HFFc6 (cell line): ENCODE data around the gene WHRN. TPM values are rescaled to one million over a fixed set of nuclear protein-coding genes. Genes with fewer than 3 reads are reported as not detected.
A peak's percentile ranks its signal among the peaks of the same experiment; 100 is the strongest.

Experiments used
- DNase-seq: peaks from one replicate; pipeline ENCODE4 v3.0.0-alpha.2; 2018
- H3K27ac Mint-ChIP-seq: 2 replicates; pipeline ENCODE4 v1.8.0; 2020; ENCODE audit warnings: mild to moderate bottlenecking, mixed read lengths
- H3K27me3 Mint-ChIP-seq: 2 replicates; pipeline ENCODE4 v1.8.0; 2021; ENCODE audit warnings: mild to moderate bottlenecking, moderate library complexity, mixed read lengths; ENCODE audit not compliant: insufficient read depth
- H3K36me3 Mint-ChIP-seq: 2 replicates; pipeline ENCODE4 v1.8.0; 2021; ENCODE audit warnings: low read depth, mixed read lengths
- H3K4me1 Mint-ChIP-seq: 2 replicates; pipeline ENCODE4 v1.8.0; 2020; ENCODE audit warnings: low read depth, mixed read lengths
- H3K4me3 Mint-ChIP-seq: 2 replicates; pipeline ENCODE4 v1.8.0; 2020; ENCODE audit warnings: mild to moderate bottlenecking, moderate library complexity, mixed read lengths
- H3K9me3 Mint-ChIP-seq: 2 replicates; pipeline ENCODE4 v1.8.0; 2020; ENCODE audit warnings: mild to moderate bottlenecking, mixed read lengths
- total RNA-seq, 6 experiments: library from RNA; stranded (reverse); fragmentation: NEBNext Ultra II Directional; extraction: Animal tissue kit (Norgen Biotek cat#: 25700); gene quantifications; 2 replicates in 1 of 6; 3 replicates in 5 of 6; pipeline ENCODE4 v1.2.3, GENCODE V29; 2021
- TF ChIP-seq, protein P1 (sequence below): fragments of 200-600 bp; sonication (generic); IDR thresholded peaks from 2 replicates; pipeline ENCODE4 v1.5.0; 2021; ENCODE audit warnings: antibody characterized with exemption, mild to moderate bottlenecking

The WHRN gene
- total RNA-seq, 6 experiments from 2014 or later: 3.0 to 4.8 (median 3.6) TPM

DNA sequence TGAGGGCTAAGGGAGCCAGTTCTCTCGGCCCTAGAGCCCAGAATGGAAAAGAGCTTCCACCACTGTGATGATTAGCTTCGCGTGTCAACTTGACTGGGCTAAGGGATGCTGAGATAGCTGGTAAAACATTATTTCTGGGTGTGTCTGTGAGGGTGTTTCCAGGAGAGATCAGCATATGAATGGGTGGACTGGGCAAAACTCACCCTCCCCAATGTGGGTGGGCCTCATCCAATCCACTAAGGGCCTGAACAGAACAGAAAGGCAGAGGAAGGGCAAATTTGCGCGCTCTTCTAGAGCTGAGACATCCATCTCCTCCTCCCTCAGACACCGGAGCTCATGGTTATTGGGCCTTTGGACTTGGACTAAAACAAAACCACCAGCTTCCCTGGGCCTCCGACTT lies 96.6 kb downstream of the WHRN start:
- Mint-ChIP-seq H3K36me3 (no peaks in the 10 kb centered on the region), H3K27ac (no peak overlapping the region), H3K9me3 (no peaks in the 10 kb centered on the region), H3K27me3 (peaks cover 3% of the 10 kb centered on the region), H3K4me3 (no peak overlapping the region), H3K4me1 (peaks cover 29% of the 10 kb centered on the region)
- TF ChIP-seq, protein P1, sequence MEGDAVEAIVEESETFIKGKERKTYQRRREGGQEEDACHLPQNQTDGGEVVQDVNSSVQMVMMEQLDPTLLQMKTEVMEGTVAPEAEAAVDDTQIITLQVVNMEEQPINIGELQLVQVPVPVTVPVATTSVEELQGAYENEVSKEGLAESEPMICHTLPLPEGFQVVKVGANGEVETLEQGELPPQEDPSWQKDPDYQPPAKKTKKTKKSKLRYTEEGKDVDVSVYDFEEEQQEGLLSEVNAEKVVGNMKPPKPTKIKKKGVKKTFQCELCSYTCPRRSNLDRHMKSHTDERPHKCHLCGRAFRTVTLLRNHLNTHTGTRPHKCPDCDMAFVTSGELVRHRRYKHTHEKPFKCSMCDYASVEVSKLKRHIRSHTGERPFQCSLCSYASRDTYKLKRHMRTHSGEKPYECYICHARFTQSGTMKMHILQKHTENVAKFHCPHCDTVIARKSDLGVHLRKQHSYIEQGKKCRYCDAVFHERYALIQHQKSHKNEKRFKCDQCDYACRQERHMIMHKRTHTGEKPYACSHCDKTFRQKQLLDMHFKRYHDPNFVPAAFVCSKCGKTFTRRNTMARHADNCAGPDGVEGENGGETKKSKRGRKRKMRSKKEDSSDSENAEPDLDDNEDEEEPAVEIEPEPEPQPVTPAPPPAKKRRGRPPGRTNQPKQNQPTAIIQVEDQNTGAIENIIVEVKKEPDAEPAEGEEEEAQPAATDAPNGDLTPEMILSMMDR: no peak
- no peak for DNase-seq

DNA sequence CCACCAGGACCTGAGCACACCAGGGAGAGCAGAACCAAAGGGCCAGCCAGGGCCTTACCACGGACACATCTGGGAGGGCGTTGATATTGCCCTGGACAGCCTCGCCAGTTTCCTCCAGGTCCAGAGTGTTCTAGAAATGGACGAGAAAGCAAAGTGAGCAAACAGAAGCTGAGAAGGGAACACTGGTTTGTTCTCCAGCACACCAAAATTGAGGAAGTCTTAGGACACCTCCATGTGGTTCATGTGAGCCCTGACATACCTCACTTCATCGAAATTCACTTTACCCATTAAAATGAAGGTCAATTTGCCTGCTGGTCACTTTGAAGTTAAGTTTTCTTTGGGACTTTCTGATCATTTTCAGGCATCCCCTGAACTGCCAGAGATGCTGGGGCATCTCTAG lies 97.4 kb downstream of the WHRN start:
- Mint-ChIP-seq H3K4me1 (peaks cover 22% of the 10 kb centered on the region), H3K27me3 (peaks cover 3% of the 10 kb centered on the region), H3K4me3 (no peak overlapping the region), H3K36me3 (no peaks in the 10 kb centered on the region), H3K9me3 (no peaks in the 10 kb centered on the region), H3K27ac (no peak overlapping the region)
- DNase-seq: no peak
- TF ChIP-seq, protein P1: no peak

DNA sequence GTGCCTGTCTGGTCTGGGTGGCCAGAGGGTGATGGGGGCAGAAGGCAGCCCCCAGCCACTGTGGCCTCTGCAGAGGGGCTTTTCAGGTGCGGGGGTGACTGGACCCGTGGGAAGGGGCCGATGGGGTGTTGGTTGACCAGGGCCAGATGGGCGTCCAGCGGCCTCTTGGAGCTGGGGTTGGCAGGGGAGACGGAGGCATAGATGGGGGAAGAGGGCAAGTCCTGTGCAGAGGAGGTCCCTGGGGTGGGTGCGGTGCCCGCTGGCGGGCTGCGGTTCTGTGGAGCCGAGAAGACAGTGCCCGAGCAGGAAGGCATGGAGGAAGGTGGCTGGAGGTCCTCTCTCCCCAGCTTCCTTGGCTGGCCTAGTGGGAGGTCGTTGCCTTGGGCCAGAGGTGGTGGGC lies 98.8 kb downstream of the WHRN start:
- Mint-ChIP-seq H3K27me3 (peaks cover 1% of the 10 kb centered on the region), H3K27ac (no peak overlapping the region), H3K4me1 (peaks cover 21% of the 10 kb centered on the region), H3K4me3 (no peak overlapping the region), H3K9me3 (no peaks in the 10 kb centered on the region), H3K36me3 (no peaks in the 10 kb centered on the region)
- no peak for DNase-seq
- TF ChIP-seq, protein P1: no peak

DNA sequence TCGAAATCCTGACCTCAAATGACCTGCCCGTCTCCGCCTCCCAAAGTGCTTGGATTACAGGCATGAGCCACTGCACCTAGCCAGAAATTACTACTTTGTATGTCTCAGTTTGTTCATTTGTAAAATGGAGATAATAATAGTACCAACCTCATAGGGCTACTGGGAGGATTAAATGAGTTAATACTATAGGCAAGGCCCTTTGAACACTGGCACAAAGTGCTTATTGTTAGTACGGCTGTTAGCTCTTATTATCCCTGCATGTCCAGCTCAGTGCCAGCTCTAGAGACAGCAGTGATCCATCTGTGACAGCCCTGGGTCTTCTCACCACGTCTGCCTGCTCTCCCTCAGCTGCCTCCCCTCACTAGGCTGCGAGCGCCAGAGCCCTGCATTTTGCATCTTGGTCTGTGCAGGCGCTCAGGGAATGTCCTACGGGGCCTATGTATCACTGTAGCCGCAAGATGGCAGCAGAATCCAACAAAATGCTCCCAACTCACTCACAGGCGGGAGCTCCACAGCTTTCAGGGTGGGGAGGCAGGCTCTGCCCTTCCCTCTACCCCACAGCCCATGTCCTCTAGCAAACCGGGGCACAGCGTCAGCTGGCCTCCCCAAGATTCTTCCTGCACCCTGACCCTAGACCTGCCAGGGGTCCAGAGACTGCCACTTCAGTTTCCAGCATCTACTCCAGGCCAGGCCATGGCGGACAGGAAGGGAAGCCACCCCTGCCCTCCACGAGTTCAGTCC lies 99.8 kb downstream of the WHRN start:
- Mint-ChIP-seq H3K27me3 (peaks cover 1% of the 10 kb centered on the region), H3K36me3 (no peaks in the 10 kb centered on the region), H3K4me1 (peaks cover 21% of the 10 kb centered on the region), H3K9me3 (no peaks in the 10 kb centered on the region), H3K27ac (no peak overlapping the region), H3K4me3 (no peak overlapping the region)
- peak; percentile 71 for DNase-seq
- TF ChIP-seq, protein P1: peak; percentile 86

DNA sequence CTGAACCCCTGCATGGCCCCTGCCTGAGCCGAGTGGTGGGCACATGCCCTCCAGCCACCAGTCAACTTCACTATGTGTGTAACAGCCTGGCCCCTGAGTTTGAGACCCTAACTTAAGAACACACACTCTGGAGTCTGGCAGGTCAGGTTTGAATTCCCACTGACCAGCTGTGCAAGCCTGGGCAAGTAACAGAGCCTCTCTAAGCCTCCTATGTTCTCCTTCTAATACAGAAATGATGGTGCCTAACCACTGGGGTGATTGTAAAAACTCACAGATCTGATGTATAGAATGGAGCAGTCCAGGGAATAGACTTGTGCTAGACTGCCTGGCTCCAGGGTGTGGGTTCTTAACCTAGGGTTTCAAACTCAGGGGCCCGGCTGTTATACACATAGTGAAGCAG lies 100.7 kb downstream of the WHRN start:
- H3K27me3 Mint-ChIP-seq: peaks cover 1% of the 10 kb centered on the region
- no peaks in the 10 kb centered on the region for H3K36me3 Mint-ChIP-seq
- peaks cover 13% of the 10 kb centered on the region for H3K4me1 Mint-ChIP-seq
- H3K27ac Mint-ChIP-seq: no peak overlapping the region
- TF ChIP-seq, protein P1: no peak
- no peak overlapping the region for H3K4me3 Mint-ChIP-seq
- H3K9me3 Mint-ChIP-seq: no peaks in the 10 kb centered on the region
- DNase-seq: no peak
